CD4-positive, alpha-beta T cell treated with Interleukin-4 for 1 hour (primary cell): ENCODE data around the gene HIVEP3.

Source experiments
- DNase-seq, 2 donors: peaks; one replicate each; pipeline ENCODE4 v3.0.0-alpha.2; 2020 to 2022

Gene HIVEP3

GRCh38 chr1:41870076-41870562, 48.6 kb downstream of the HIVEP3 start:
- DNase-seq = no peak

- peak; percentile 32 to 40 for DNase-seq
Observed at GRCh38 chr1:41868241-41868998, 50.3 kb downstream of the HIVEP3 start.

GRCh38 chr1:41866285-41866684, 52.4 kb downstream of the HIVEP3 start:
- no peak for DNase-seq

GRCh38 chr1:41864471-41865040, 54.2 kb downstream of the HIVEP3 start:
- DNase-seq = no peak

- DNase-seq = no peak
Observed at GRCh38 chr1:41863718-41864117, 55.0 kb downstream of the HIVEP3 start.

GRCh38 chr1:41862384-41863221, 56.1 kb downstream of the HIVEP3 start:
- DNase-seq = no peak

GRCh38 chr1:41861535-41862383, 57.0 kb downstream of the HIVEP3 start:
- DNase-seq = no peak

GRCh38 chr1:41860771-41861170, 58.0 kb downstream of the HIVEP3 start:
- DNase-seq = no peak

- no peak for DNase-seq
Observed at GRCh38 chr1:41860214-41860613, 58.5 kb downstream of the HIVEP3 start.

- DNase-seq = no peak
Observed at GRCh38 chr1:41859686-41860085, 59.0 kb downstream of the HIVEP3 start.

GRCh38 chr1:41856944-41857285, 61.8 kb downstream of the HIVEP3 start:
- no peak for DNase-seq

GRCh38 chr1:41856151-41856943, 62.4 kb downstream of the HIVEP3 start:
- DNase-seq = no peak

GRCh38 chr1:41855713-41856112, 63.0 kb downstream of the HIVEP3 start:
- DNase-seq = no peak

- no peak for DNase-seq
Observed at GRCh38 chr1:41853907-41854306, 64.8 kb downstream of the HIVEP3 start.

- DNase-seq = no peak
Observed at GRCh38 chr1:41852091-41852490, 66.6 kb downstream of the HIVEP3 start.

- peak in 1 of 2 donors; percentile 42 for DNase-seq
Observed at GRCh38 chr1:41851589-41851988, 67.1 kb downstream of the HIVEP3 start.

GRCh38 chr1:41850029-41850428, 68.7 kb downstream of the HIVEP3 start:
- peak in 1 of 2 donors; percentile 20 for DNase-seq

- no peak for DNase-seq
Observed at GRCh38 chr1:41849211-41849759, 69.4 kb downstream of the HIVEP3 start.

GRCh38 chr1:41848216-41848952, 70.3 kb downstream of the HIVEP3 start:
- DNase-seq = no peak

- no peak for DNase-seq
Observed at GRCh38 chr1:41847733-41848132, 71.0 kb downstream of the HIVEP3 start.
